HepG2 (cell line): ENCODE results near the gene MOB4. TPM values are rescaled to one million over a fixed set of nuclear protein-coding genes. Genes with fewer than 3 reads are reported as not detected.

Experiments used
- CBX2 ChIP-seq, 2 experiments: fragments of 200-600 bp in 1 of 2; sonication (generic); formaldehyde crosslinking in 1 of 2; IDR thresholded peaks; 2 replicates each; pipeline versions ENCODE4 v1.7.0 to v1.8.1; 2018 to 2022; ENCODE audit warnings: low read depth in 2 of 2, low read length in 1 of 2, mild to moderate bottlenecking in 1 of 2, missing genetic modification reagents in 1 of 2
- FOXK1 ChIP-seq: sonication (generic); formaldehyde crosslinking; IDR thresholded peaks from 2 replicates; pipeline ENCODE4 v1.4.0; 2020; ENCODE audit warnings: low read depth, missing genetic modification reagents, borderline replicate concordance
- GPN1 ChIP-seq: sonication (generic); formaldehyde crosslinking; IDR thresholded peaks from 2 replicates; pipeline ENCODE4 v1.5.1; 2020; ENCODE audit warnings: missing genetic modification reagents, borderline replicate concordance
- HNRNPL ChIP-seq: fragments of 200-400 bp; formaldehyde crosslinking; IDR thresholded peaks from 2 replicates; pipeline ENCODE4 v1.6.1; 2017; ENCODE audit warnings: mild to moderate bottlenecking, low read depth, low read length
- HOXD1 ChIP-seq: sonication (generic); formaldehyde crosslinking; IDR thresholded peaks from 2 replicates; pipeline ENCODE4 v1.5.0; 2020; ENCODE audit warnings: missing genetic modification reagents
- NCOA5 ChIP-seq: sonication (generic); formaldehyde crosslinking; IDR thresholded peaks from 2 replicates; pipeline ENCODE4 v1.4.0; 2020; ENCODE audit warnings: missing genetic modification reagents
- SRSF4 ChIP-seq: fragments of 200-400 bp; formaldehyde crosslinking; IDR thresholded peaks from one replicate; pipeline ENCODE4 v1.6.1; 2018; ENCODE audit warnings: mild to moderate bottlenecking, low read depth, low read length, moderate library complexity; ENCODE audit not compliant: poor library complexity, severe bottlenecking
- TFDP1 ChIP-seq: IDR thresholded peaks from 2 replicates; pipeline ENCODE4 v1.6.1; 2016; ENCODE audit warnings: missing compliant biosample characterization, missing genetic modification reagents, borderline replicate concordance
- ZBTB25 ChIP-seq: IDR thresholded peaks from 2 replicates; pipeline ENCODE4 v1.6.1; 2018; ENCODE audit warnings: missing genetic modification reagents
- ZKSCAN8 ChIP-seq: IDR thresholded peaks from 2 replicates; pipeline ENCODE4 v1.6.1; 2016; ENCODE audit warnings: borderline replicate concordance, missing genetic modification reagents, missing compliant biosample characterization
- ZMYM4 ChIP-seq: sonication (generic); formaldehyde crosslinking; IDR thresholded peaks from 2 replicates; pipeline ENCODE4 v1.8.1; 2023; ENCODE audit warnings: mild to moderate bottlenecking, missing genetic modification reagents
- ZNF460 ChIP-seq: sonication (generic); formaldehyde crosslinking; IDR thresholded peaks from 2 replicates; pipeline ENCODE4 v1.5.1; 2020; ENCODE audit warnings: missing genetic modification reagents, mild to moderate bottlenecking, borderline replicate concordance
- ZNF530 ChIP-seq: sonication (generic); formaldehyde crosslinking; IDR thresholded peaks from 2 replicates; pipeline ENCODE4 v1.5.0; 2020; ENCODE audit warnings: low read depth, mild to moderate bottlenecking, missing genetic modification reagents
- ZNF609 ChIP-seq: sonication (generic); formaldehyde crosslinking; IDR thresholded peaks from 2 replicates; pipeline ENCODE4 v1.4.0; 2020; ENCODE audit warnings: mild to moderate bottlenecking, missing genetic modification reagents, borderline replicate concordance
- ZSCAN30 ChIP-seq: sonication (generic); formaldehyde crosslinking; IDR thresholded peaks from 2 replicates; pipeline ENCODE4 v1.5.0; 2020; ENCODE audit warnings: mild to moderate bottlenecking, missing genetic modification reagents
- polyA plus RNA-seq, 8 experiments: library from polyadenylated mRNA; depleted of rRNA in 3 of 8; stranded (reverse) in 7 of 8; unstranded in 1 of 8; fragments of >200 nt; fragmentation: Illumina TruSeq in 4 of 8; extraction: Trizol in 4 of 8; gene quantifications; 2 replicates each; pipeline versions ENCODE4 v1.2.1 to v1.2.3, GENCODE V29; 2011 to 2016; ENCODE audit warnings: low read depth in 4 of 8, missing spikeins in 1 of 8, mixed read lengths in 1 of 8; ENCODE audit not compliant: insufficient read depth in 1 of 8
- total RNA-seq, 5 experiments: library from RNA; depleted of rRNA; stranded (reverse); fragments of >200 nt; fragmentation: Illumina TruSeq; extraction: Trizol; gene quantifications; 2 replicates each; pipeline ENCODE4 v1.2.3, GENCODE V29; 2016; ENCODE audit warnings: low read depth in 1 of 5
- TF ChIP-seq, protein P1 (sequence below): sonication (generic); formaldehyde crosslinking; IDR thresholded peaks from 2 replicates; pipeline ENCODE4 v1.5.0; 2020; ENCODE audit warnings: mild to moderate bottlenecking, missing genetic modification reagents, borderline replicate concordance

Gene MOB4
- total and polyA plus RNA-seq, 2 of the 13 experiments (the other 11 are each of a cell fraction or from before 2014, with no cell fraction given): 35.7 to 38.6 TPM

GRCh38 chr2:197515739-197516392 is at the start of gene MOB4 (continued):
- TF ChIP-seq TFDP1 (CRISPR knock-in tag): peak; percentile 97
- peak; percentile 39; the same call in 1 of the 2 replicates for TF ChIP-seq ZNF530 (CRISPR knock-in tag)
- TF ChIP-seq ZKSCAN8 (CRISPR knock-in tag): peak; percentile 96
- TF ChIP-seq HNRNPL: peak; percentile 88
- peak; percentile 93 for TF ChIP-seq ZNF609
- TF ChIP-seq, protein P1, sequence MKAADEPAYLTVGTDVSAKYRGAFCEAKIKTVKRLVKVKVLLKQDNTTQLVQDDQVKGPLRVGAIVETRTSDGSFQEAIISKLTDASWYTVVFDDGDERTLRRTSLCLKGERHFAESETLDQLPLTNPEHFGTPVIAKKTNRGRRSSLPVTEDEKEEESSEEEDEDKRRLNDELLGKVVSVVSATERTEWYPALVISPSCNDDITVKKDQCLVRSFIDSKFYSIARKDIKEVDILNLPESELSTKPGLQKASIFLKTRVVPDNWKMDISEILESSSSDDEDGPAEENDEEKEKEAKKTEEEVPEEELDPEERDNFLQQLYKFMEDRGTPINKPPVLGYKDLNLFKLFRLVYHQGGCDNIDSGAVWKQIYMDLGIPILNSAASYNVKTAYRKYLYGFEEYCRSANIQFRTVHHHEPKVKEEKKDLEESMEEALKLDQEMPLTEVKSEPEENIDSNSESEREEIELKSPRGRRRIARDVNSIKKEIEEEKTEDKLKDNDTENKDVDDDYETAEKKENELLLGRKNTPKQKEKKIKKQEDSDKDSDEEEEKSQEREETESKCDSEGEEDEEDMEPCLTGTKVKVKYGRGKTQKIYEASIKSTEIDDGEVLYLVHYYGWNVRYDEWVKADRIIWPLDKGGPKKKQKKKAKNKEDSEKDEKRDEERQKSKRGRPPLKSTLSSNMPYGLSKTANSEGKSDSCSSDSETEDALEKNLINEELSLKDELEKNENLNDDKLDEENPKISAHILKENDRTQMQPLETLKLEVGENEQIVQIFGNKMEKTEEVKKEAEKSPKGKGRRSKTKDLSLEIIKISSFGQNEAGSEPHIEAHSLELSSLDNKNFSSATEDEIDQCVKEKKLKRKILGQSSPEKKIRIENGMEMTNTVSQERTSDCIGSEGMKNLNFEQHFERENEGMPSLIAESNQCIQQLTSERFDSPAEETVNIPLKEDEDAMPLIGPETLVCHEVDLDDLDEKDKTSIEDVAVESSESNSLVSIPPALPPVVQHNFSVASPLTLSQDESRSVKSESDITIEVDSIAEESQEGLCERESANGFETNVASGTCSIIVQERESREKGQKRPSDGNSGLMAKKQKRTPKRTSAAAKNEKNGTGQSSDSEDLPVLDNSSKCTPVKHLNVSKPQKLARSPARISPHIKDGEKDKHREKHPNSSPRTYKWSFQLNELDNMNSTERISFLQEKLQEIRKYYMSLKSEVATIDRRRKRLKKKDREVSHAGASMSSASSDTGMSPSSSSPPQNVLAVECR (CRISPR knock-in tag): peak; percentile 99
- TF ChIP-seq ZMYM4 (CRISPR knock-in tag): peak; percentile 99
- TF ChIP-seq FOXK1 (CRISPR knock-in tag): peak; percentile 95; the same call in 1 of the 2 replicates
- TF ChIP-seq CBX2 (IDR thresholded peaks at IDR 0.05; ENCODE audit: low read depth, low read length): no peak; the same call in 1 of the 2 replicates
- peak; percentile 97; the same call in 1 of the 2 replicates for TF ChIP-seq CBX2 (CRISPR knock-in tag; IDR thresholded peaks at IDR 0.05; ENCODE audit: low read depth)
- peak; percentile 24; the same call in 1 of the 2 replicates for TF ChIP-seq GPN1 (CRISPR knock-in tag)
- TF ChIP-seq SRSF4: no peak
- TF ChIP-seq ZBTB25 (CRISPR knock-in tag): peak; percentile 99; the same call in 1 of the 2 replicates
- TF ChIP-seq ZSCAN30 (CRISPR knock-in tag): peak; percentile 90; the same call in 1 of the 2 replicates
- peak; percentile 64; the same call in 1 of the 2 replicates for TF ChIP-seq ZNF460 (CRISPR knock-in tag)
- TF ChIP-seq NCOA5 (CRISPR knock-in tag): 0 out of 2 replicates have a peak, but pooled peaks have one; percentile 60
- TF ChIP-seq HOXD1 (CRISPR knock-in tag): 0 out of 2 replicates have a peak, but pooled peaks have one; percentile 50
